GM12874 (cell line): ENCODE data around the gene C17orf113.

Experiments used
- CTCF ChIP-seq: IDR thresholded peaks from 2 replicates; pipeline ENCODE4 v1.5.1; 2011; ENCODE audit warnings: low read depth, mild to moderate bottlenecking, control low read depth, low read length, moderate library complexity; ENCODE audit not compliant: insufficient read depth

Gene C17orf113

DNA sequence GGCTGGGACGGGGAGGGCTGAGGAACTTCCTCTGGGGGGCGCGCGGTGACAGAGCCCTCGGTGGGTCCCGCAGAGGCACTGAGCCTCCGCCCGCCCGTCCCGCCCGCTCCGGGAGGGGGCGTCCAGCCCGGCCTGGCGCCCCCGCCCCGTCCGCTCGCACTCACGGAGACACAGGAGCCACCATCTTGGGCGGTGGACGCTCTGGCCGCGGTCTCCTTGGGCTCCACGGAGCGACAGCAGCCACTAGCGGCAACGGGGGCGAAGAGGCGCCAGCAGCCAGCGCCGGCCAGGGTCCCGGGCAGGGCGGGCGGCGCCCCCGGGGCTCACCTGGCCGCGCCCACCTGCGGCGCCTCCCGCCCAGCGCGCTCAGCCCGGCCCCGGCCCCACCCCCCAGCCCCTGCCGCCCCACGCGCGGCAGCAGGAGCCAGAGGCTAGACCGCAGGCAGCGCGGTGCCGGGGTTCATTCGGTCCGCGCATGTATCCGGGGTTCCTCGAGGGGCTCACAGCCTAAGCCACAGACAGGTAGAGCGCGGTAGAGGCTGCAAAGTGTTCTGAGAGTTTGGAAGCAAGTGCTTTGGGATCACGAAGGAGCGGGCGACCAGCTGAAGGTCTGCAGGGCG, at the start of gene C17orf113:
C17orf113 (minus strand) TSS at position 209 of the 620 bp plus-strand sequence. CDS start 7,225 bp downstream, outside the sequence.
- TF ChIP-seq CTCF, result peak; percentile 57

DNA sequence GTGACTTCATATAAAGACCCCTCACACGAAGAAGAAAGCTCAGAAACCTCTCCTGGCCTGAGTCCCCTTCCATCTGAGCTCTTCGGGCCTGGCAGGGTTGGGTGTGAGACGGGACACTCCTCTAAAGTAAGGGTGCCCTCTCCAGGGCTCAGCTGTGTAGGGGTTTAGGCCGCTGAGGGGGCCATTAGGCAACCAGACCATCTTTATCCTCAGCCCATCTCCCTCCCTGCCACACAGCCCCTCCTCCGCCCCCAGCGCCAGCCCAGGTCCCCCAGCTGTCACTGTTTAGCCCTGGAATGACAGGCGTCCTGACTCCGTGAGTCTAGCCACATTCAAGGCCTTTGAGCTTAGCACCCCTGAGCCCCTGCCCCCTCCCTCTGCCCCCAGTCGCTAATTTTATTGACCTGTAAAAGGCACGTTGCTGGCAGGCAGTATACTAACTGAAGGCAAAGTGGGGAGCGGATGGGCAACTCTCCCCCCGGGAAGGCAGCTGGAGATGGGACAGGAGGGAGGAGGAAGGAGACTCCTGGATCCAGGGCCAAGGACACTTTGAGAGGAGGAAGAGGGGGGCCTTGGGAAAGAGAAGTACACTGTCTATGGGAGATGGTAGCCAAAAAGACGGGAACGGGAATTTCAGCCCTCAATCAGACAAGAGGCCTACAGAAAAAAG, 48.5 kb upstream of the C17orf113 start:
- no peak for TF ChIP-seq CTCF

GRCh38 chr17:42097691-42098631, 47.6 kb upstream of the C17orf113 start, which contains the start of gene ZNF385C:
Gene ZNF385C (minus strand): TSS chr17:42098473. CDS start chr17:42063056, 35,417 bp downstream.
- TF ChIP-seq CTCF, result no peak

GRCh38 chr17:42096360-42097111, 46.1 kb upstream of the C17orf113 start:
- TF ChIP-seq CTCF, result no peak

DNA sequence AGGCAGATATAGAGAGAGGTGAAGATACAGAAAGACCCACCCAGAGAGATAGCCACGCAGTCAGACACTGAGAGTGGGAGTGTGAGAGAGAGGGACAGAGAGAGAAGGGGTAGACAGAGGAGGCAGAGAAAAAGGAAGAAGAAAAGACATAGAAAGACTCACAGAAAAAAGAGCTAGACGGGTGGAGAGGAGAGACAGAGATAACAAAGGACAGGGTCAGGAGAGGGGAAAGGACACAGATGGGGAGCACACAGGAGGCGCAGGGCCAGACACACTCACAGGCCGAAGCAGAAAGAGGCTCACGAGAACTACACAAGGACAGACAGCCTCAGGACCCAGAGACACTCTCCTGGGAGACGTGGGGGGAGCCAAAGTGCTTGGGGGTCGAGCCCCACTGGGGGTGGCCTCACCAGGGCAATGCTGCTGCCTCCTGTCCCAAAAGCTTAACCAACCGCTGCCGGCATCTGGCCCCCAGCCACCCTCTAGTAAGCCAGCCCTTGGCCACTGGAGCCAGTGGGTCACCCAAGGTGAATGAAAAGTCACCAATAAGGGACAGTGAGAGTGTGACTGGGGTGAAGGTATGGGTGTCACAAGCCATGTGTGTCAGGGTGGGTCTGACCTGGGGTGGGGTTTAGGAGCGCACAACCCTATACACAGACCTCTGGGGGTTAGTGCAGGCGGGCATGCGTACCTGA, 44.1 kb upstream of the C17orf113 start:
- TF ChIP-seq CTCF, result no peak

- no peak for TF ChIP-seq CTCF
Observed at GRCh38 chr17:42092939-42093338, 42.5 kb upstream of the C17orf113 start.
